Hepatocyte (in vitro differentiated cells): ENCODE measurements around the gene PARD3B.

Experiments
- EZH2 ChIP-seq: fragments of 200-600 bp; sonication (generic); IDR thresholded peaks from 2 replicates; pipeline ENCODE4 v1.6.1; 2016; ENCODE audit warnings: antibody characterized with exemption, mild to moderate bottlenecking, borderline replicate concordance
- TF ChIP-seq, protein P1 (sequence below): fragments of 200-600 bp; sonication (generic); IDR thresholded peaks from 2 replicates; pipeline ENCODE4 v1.5.1; 2016; ENCODE audit warnings: antibody characterized with exemption, mild to moderate bottlenecking; ENCODE audit not compliant: poor library complexity

DNA sequence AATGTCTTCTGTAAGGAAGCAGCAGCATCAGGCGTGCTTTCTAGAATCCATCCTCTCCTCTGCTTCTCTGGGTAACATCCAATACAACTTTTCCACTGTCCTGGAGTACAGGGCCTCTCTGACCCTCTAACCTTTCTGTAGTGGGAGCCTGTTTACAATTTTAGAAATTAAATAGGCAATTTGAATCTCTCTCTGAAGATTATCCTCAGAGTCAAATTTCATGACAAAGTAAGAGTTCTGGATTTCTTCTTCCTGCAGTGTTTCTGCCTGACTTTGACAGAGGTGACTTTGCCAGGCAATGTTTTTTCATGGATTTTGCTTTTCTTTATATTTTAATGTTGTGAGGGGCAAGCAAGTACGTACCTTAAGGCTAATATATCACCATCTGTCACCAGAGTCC is 558.4 kb downstream of the PARD3B start:
- no peak for TF ChIP-seq EZH2
- TF ChIP-seq, protein P1, sequence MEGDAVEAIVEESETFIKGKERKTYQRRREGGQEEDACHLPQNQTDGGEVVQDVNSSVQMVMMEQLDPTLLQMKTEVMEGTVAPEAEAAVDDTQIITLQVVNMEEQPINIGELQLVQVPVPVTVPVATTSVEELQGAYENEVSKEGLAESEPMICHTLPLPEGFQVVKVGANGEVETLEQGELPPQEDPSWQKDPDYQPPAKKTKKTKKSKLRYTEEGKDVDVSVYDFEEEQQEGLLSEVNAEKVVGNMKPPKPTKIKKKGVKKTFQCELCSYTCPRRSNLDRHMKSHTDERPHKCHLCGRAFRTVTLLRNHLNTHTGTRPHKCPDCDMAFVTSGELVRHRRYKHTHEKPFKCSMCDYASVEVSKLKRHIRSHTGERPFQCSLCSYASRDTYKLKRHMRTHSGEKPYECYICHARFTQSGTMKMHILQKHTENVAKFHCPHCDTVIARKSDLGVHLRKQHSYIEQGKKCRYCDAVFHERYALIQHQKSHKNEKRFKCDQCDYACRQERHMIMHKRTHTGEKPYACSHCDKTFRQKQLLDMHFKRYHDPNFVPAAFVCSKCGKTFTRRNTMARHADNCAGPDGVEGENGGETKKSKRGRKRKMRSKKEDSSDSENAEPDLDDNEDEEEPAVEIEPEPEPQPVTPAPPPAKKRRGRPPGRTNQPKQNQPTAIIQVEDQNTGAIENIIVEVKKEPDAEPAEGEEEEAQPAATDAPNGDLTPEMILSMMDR, result no peak
